Cardiac fibroblast (primary cell): Measurements from ENCODE around the gene FSCN2.

Source experiments
- DNase-seq, 2 donors: peaks; one replicate each; pipeline versions ENCODE4 v3.0.0 to v3.0.0-alpha.2; 2010; ENCODE audit warnings: low read depth in 2 of 2
- H3K4me3 ChIP-seq, 2 donors: replicated peaks in 1 of 2; 1 replicate in 1 of 2; 2 replicates in 1 of 2; pipeline ENCODE4 v1.5.1; 2011; ENCODE audit warnings: low read depth in 2 of 2, low read length in 2 of 2, mild to moderate bottlenecking in 2 of 2, moderate library complexity in 1 of 2
- TF ChIP-seq, protein P1 (sequence below): IDR thresholded peaks from one replicate; pipeline ENCODE4 v1.5.1; 2011; ENCODE audit warnings: low read depth, mild to moderate bottlenecking, low read length, inconsistent platforms

The FSCN2 gene

DNA sequence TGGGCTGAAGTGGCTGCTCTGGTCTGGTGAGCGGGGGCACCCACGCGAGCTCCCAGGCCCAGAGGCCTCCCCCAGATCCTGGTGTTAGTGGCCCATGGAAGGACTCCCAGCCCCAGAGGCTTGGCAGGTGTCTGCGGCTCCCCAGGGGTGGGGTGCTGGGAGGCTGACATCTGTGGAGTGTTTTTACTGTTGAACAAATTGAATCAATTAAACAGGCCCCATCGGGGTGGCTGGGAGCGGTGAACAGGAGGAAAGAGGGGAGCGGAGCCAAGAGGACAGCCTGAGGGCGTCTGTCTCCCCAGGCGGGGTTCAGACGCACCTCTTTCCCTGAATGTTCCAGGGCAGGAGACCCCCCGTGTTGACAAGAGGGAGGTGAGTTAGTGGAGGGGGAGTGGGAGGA is 45.5 kb upstream of the FSCN2 start:
- DNase-seq = no peak
- TF ChIP-seq, protein P1, sequence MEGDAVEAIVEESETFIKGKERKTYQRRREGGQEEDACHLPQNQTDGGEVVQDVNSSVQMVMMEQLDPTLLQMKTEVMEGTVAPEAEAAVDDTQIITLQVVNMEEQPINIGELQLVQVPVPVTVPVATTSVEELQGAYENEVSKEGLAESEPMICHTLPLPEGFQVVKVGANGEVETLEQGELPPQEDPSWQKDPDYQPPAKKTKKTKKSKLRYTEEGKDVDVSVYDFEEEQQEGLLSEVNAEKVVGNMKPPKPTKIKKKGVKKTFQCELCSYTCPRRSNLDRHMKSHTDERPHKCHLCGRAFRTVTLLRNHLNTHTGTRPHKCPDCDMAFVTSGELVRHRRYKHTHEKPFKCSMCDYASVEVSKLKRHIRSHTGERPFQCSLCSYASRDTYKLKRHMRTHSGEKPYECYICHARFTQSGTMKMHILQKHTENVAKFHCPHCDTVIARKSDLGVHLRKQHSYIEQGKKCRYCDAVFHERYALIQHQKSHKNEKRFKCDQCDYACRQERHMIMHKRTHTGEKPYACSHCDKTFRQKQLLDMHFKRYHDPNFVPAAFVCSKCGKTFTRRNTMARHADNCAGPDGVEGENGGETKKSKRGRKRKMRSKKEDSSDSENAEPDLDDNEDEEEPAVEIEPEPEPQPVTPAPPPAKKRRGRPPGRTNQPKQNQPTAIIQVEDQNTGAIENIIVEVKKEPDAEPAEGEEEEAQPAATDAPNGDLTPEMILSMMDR = no peak
- H3K4me3 ChIP-seq = no peak overlapping the region

DNA sequence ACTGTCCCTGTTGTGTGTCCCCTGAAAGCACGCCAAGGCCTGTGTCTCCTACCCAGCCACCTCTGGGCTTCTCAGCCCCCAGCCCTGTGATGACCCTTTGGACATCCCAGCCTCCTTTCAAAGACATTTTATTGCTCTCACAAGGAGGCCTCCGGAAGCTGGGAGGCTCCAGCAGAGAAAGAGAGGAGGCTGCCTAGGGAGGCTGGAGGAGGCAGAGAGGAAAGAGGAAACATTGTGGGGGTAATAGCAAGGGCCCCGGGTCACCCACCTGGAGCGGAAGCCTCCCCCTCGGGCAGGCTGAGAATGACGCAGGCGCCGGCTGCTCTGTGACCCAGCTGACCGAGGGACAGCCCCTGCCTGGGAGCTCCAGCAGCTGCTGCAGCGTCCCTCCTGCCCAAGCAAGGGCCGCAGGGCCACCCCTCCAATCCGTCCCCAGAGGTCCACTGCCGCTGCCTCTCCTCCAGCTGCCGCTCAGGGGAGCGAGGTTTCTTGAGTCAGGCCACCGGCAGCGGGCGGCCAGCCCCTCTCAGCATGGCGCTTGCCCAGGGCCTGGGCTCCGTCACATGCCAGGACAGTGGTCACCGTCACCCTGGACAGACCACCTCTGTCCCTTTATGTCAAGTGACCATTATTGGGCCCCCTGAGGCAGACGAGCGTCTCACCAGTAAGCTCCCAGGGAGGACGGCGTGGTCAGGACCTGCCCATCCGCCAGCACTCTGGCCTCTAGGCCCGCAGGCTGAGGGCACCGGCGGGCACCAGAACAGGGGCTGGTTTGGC is 44.9 kb upstream of the FSCN2 start:
- TF ChIP-seq, protein P1 = no peak
- H3K4me3 ChIP-seq = no peak overlapping the region
- DNase-seq = peak; percentile 33 to 41

DNA sequence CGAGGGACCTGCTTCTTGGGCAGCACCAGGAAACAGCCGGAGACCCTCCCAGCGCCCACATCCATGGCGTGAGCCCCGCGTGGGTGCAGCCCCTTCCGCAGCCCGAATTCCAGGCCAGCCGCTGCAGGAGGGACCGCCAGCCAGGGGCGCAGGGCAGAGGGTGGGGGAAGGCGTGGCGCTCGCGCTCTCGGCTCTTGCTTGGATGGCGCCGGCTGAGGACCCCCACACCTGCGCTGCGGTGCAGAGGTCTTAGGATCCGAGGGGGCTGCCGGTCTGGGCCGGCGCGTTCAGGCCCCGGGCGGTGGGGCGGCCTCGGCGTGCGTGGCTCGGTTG is 44.3 kb upstream of the FSCN2 start:
- TF ChIP-seq, protein P1 = no peak
- H3K4me3 ChIP-seq = peak overlapping the region in 1 of 2 donors; percentile 43
- DNase-seq = no peak

DNA sequence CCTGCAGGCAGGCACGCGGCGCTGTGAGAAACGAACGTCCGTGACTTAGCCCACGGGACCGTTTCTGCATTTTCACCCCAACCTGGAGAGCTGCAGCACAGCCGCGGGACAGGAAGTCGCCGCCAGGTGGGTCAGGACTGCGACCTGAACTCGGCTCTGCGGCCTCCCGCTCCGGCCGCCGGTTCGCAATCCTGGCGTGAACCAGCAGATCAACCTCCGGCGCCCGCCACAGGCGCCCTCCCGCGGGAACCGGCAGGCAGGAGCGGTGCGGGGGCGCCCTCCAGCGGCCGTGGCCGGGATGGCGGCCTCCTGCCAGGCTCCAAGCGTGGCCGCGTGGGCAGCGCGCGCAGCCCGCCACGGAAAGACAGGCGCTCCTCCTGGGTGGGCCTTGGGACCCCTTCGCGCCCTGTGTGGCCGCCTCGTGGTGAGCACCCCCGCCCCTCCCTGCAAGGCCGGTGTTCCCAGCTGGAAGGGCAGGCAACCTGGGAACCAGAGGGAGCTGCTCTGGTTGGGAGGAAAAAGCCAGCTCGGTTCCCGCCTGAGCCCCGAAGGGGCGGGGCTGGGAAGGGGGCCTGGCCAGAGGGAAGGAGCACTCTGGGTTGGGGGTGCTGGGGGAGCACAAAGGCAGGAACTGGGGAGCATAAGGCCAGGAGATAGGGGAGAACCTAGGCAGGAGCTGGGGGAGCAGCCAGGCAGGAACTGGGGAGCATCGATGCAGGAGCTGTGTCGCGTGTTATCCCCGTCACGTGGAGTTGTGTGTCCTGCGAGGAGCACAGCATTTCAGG is 43.8 kb upstream of the FSCN2 start:
- DNase-seq = peak; percentile 76 to 84
- TF ChIP-seq, protein P1 = peak; percentile 38
- H3K4me3 ChIP-seq = peak overlapping the region; percentile 28 to 47

DNA sequence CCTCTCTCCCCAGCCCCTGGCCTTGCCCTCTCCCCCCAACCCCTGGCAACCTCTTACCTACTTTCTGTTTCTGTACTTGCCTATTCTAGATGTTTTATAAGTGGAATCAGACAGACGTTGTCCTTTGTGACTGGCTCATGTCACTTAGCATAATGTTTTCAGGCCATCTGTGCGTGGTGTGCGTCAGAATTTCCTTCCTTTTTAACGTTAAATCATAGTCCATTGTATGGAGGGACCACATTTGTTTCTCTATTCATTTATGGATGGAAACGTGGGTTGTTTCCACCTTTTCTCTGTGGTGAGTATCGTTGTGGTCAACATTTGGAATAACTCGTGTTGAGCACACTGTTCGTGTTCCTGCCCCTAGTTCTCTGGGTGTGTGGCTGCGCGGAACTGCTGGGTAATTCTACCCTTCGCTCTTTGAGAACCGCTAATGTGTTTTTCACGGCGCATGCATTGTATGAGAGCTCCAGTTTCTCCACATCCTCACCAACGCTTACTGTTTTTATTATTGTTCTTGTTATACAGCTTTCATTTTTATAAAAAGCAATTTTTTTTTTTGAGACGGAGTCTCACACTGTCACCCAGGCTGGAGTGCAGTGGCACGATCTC is 41.9 kb upstream of the FSCN2 start:
- DNase-seq = no peak
- TF ChIP-seq, protein P1 = no peak
- H3K4me3 ChIP-seq = no peak overlapping the region

DNA sequence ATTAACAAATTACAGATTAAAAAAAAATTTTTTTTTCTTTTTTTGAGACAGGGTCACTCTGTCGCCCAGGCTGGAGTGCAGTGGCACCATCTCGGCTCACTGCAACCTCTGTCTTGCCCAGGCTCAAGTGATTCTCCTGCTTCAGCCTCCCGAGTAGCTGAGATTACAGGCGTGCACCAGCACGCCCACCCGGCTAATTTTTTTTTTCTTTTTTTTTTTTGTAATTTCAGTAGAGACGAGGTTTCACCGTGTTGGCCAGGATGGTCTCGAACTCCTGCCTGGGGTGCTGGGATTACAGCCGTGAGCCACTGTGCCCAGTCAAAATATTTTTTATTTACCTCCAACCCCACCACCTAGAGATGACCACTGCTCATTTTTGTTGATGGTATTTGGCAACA is 41.1 kb upstream of the FSCN2 start:
- TF ChIP-seq, protein P1 = no peak
- no peak for DNase-seq
- no peak overlapping the region for H3K4me3 ChIP-seq
